CD4-positive, alpha-beta memory T cell (primary cell): ENCODE results near the gene RBM39. TPM values are rescaled to one million over a fixed set of nuclear protein-coding genes. Genes with fewer than 3 reads are reported as not detected.
A peak's percentile ranks its signal among the peaks of the same experiment; 100 is the strongest.

Experiments used
- CTCF ChIA-PET: fragments of 350-600 bp; sonication (Branson Sonifier 250); formaldehyde crosslinking; loops from one replicate; lab custom pipeline; 2021; ENCODE audit warnings: inconsistent platforms; ENCODE audit not compliant: partially characterized antibody; lab: Charles Lee
- POLR2A ChIA-PET: fragments of 350-600 bp; sonication (Branson Sonifier 250); formaldehyde crosslinking; loops from one replicate; lab custom pipeline; 2021; ENCODE audit not compliant: partially characterized antibody; lab: Charles Lee
- DNase-seq, 5 donors: peaks; one replicate each; pipeline versions ENCODE4 v3.0.0 to v3.0.0-alpha.2; 2020 to 2022; ENCODE audit warnings: mixed read lengths in 1 of 5
- H3K27ac ChIP-seq: one replicate; pipeline ENCODE4 v1.7.0; 2013; ENCODE audit warnings: low read depth, low read length
- H3K27me3 ChIP-seq: 2 replicates; pipeline ENCODE4 v1.7.0; 2013; ENCODE audit warnings: mild to moderate bottlenecking, low read length, moderate library complexity; ENCODE audit not compliant: insufficient read depth
- H3K36me3 ChIP-seq: 2 replicates; pipeline ENCODE4 v1.7.0; 2013; ENCODE audit warnings: mild to moderate bottlenecking, low read length, moderate library complexity; ENCODE audit not compliant: insufficient read depth
- H3K4me1 ChIP-seq: 2 replicates; pipeline ENCODE4 v1.7.0; 2013; ENCODE audit warnings: mild to moderate bottlenecking, low read length, moderate library complexity; ENCODE audit not compliant: insufficient read depth
- H3K4me3 ChIP-seq, 2 donors: one replicate each; pipeline ENCODE4 v1.7.0; 2013; ENCODE audit warnings: low read length in 2 of 2, mild to moderate bottlenecking in 1 of 2
- H3K9me3 ChIP-seq, 2 donors: one replicate each; pipeline ENCODE4 v1.7.0; 2013; ENCODE audit warnings: low read length in 2 of 2, control low read depth in 1 of 2; ENCODE audit not compliant: control insufficient read depth in 1 of 2
- H3K27ac Mint-ChIP-seq, 7 donors: one replicate each; pipeline ENCODE4 v1.8.0; 2020 to 2021; ENCODE audit warnings: mixed read lengths in 7 of 7, mild to moderate bottlenecking in 6 of 7, inconsistent platforms in 3 of 7, moderate library complexity in 3 of 7
- H3K27me3 Mint-ChIP-seq, 2 donors: one replicate each; pipeline ENCODE4 v1.8.0; 2020 to 2021; ENCODE audit warnings: mixed read lengths in 2 of 2
- H3K36me3 Mint-ChIP-seq, 2 donors: one replicate each; pipeline ENCODE4 v1.8.0; 2020 to 2021; ENCODE audit warnings: mixed read lengths in 2 of 2, inconsistent platforms in 1 of 2, mild to moderate bottlenecking in 1 of 2
- H3K4me1 Mint-ChIP-seq, 4 donors: one replicate each; pipeline ENCODE4 v1.8.0; 2020 to 2021; ENCODE audit warnings: mixed read lengths in 4 of 4, mild to moderate bottlenecking in 1 of 4
- H3K4me3 Mint-ChIP-seq, 8 donors: one replicate each; pipeline ENCODE4 v1.8.0; 2020 to 2021; ENCODE audit warnings: mixed read lengths in 8 of 8, mild to moderate bottlenecking in 7 of 8, moderate library complexity in 6 of 8, inconsistent platforms in 3 of 8
- H3K9me3 Mint-ChIP-seq, 8 donors: one replicate each; pipeline ENCODE4 v1.8.0; 2020 to 2021; ENCODE audit warnings: mixed read lengths in 8 of 8, mild to moderate bottlenecking in 5 of 8, inconsistent platforms in 3 of 8, moderate library complexity in 1 of 8
- intact Hi-C: fragments of 100-400 bp; cut with micrococcal nuclease; formaldehyde crosslinking; loops from one replicate; pipeline ENCODE4 v1.15.1; 2023
- polyA plus RNA-seq, 2 donors: library from polyadenylated mRNA; unstranded; fragments of 300-500 nt; fragmentation: Illumina TruSeq; gene quantifications; one replicate each; pipeline ENCODE4 v1.2.3, GENCODE V29; 2021
- total RNA-seq, 2 experiments: library from RNA; stranded (reverse); gene quantifications; one replicate each; pipeline ENCODE4 v1.2.3, GENCODE V29; 2021

Gene RBM39
- total and polyA plus RNA-seq, 4 experiments from 2014 or later = 76.7 to 665 (median 392) TPM

GRCh38 chr20:35776513-35777101, 34.5 kb upstream of the RBM39 start:
- H3K27ac ChIP-seq = no peak overlapping the region
- Mint-ChIP-seq H3K27ac (peak overlapping the region; percentile 60 to 95 (median 85)), H3K36me3 (peaks cover 9 to 54% of the 10 kb centered on the region in 2 donors), H3K4me1 (peaks cover 50 to 79% (median 65%) of the 10 kb centered on the region in 4 donors), H3K9me3 (peaks cover 0 to 2% (median 0%) of the 10 kb centered on the region in 8 donors), H3K27me3 (no peaks in the 10 kb centered on the region), H3K4me3 (peak overlapping the region in 6 of 8 donors; percentile 23 to 74 (median 52))
- no peaks in the 10 kb centered on the region for H3K9me3 ChIP-seq
- H3K36me3 ChIP-seq = peaks cover 8% of the 10 kb centered on the region
- H3K4me3 ChIP-seq = no peak overlapping the region
- ChIA-PET CTCF (interaction anchor here (1.5 kb wide), 1 partner anchor 34 kb away, joined by 4 read pairs; no protein-coding TSS in a partner anchor), POLR2A (interaction anchor here (0.8 to 20.6 kb wide), 2 partner anchors 33 to 37 kb away, joined by 4 to 1007 read pairs; partner anchors contain the start of gene RBM39)
- DNase-seq = no peak
- H3K27me3 ChIP-seq = no peaks in the 10 kb centered on the region
- peaks cover 59% of the 10 kb centered on the region for H3K4me1 ChIP-seq
- intact Hi-C loops = loop anchor here (10.0 kb wide), 1 partner anchor 52 kb away; no protein-coding TSS in a partner anchor

GRCh38 chr20:35774391-35774790, 32.3 kb upstream of the RBM39 start:
- Mint-ChIP-seq H3K27me3 (no peaks in the 10 kb centered on the region), H3K27ac (peak overlapping the region; percentile 81 to 99 (median 98)), H3K9me3 (peaks cover 0 to 4% (median 0%) of the 10 kb centered on the region in 8 donors), H3K4me1 (peaks cover 50 to 90% (median 71%) of the 10 kb centered on the region in 4 donors), H3K4me3 (peak overlapping the region; percentile 57 to 93 (median 90)), H3K36me3 (peaks cover 11 to 44% of the 10 kb centered on the region in 2 donors)
- CTCF ChIA-PET = interaction anchor here (1.4 kb wide), 1 partner anchor 32 kb away, joined by 6 read pairs; the partner anchor contains the start of gene RBM39
- Histone ChIP-seq H3K36me3 (peaks cover 4% of the 10 kb centered on the region), H3K9me3 (no peaks in the 10 kb centered on the region), H3K27me3 (no peaks in the 10 kb centered on the region), H3K4me3 (no peak overlapping the region), H3K4me1 (peaks cover 73% of the 10 kb centered on the region), H3K27ac (peak overlapping the region; percentile 94)
- intact Hi-C loops = loop anchor here (5.0 to 10.0 kb wide), 2 partner anchors 50 to 178 kb away; partner anchors contain the start of gene SCAND1
- POLR2A ChIA-PET = interaction anchor here (1.0 to 20.6 kb wide), 2 partner anchors 35 to 110 kb away, joined by 3 to 1007 read pairs; partner anchors contain the start of genes CPNE1, RBM12 and RBM39
- DNase-seq = no peak

- Mint-ChIP-seq H3K9me3 (peaks cover 0 to 4% (median 0%) of the 10 kb centered on the region in 8 donors), H3K27ac (peak overlapping the region; percentile 96 to 99 (median 98)), H3K36me3 (peaks cover 7 to 37% of the 10 kb centered on the region in 2 donors), H3K4me3 (peak overlapping the region; percentile 87 to 93 (median 90)), H3K4me1 (peaks cover 60 to 91% (median 74%) of the 10 kb centered on the region in 4 donors), H3K27me3 (no peaks in the 10 kb centered on the region)
- peak; percentile 43 to 63 (median 53) for DNase-seq
- H3K36me3 ChIP-seq = peaks cover 4% of the 10 kb centered on the region
- H3K4me3 ChIP-seq = peak overlapping the region; percentile 49 to 79
- no peaks in the 10 kb centered on the region for H3K9me3 ChIP-seq
- CTCF ChIA-PET = interaction anchor here (1.6 to 3.3 kb wide), 2 partner anchors 30 to 33 kb away, joined by 4 to 54 read pairs; partner anchors contain the start of gene RBM39
- H3K27ac ChIP-seq = peak overlapping the region; percentile 94
- peaks cover 85% of the 10 kb centered on the region for H3K4me1 ChIP-seq
- H3K27me3 ChIP-seq = no peaks in the 10 kb centered on the region
- intact Hi-C loops = loop anchor here (2.0 to 10.0 kb wide), 3 partner anchors 48 to 179 kb away; partner anchors contain the start of gene SCAND1
- POLR2A ChIA-PET = interaction anchor here (0.5 to 20.6 kb wide), 9 partner anchors 9 to 282 kb away, joined by 3 to 1007 read pairs (median 5); partner anchors contain the start of genes NFS1, RBM39, ROMO1 and SCAND1
Observed at GRCh38 chr20:35773154-35773751, 31.2 kb upstream of the RBM39 start.

- peak overlapping the region; percentile 49 to 79 for H3K4me3 ChIP-seq
- intact Hi-C loops = loop anchor here (2.0 to 10.0 kb wide), 3 partner anchors 48 to 180 kb away; partner anchors contain the start of gene SCAND1
- ChIA-PET POLR2A (interaction anchor here (0.5 to 20.6 kb wide), 20 partner anchors 8 to 318 kb away, joined by 3 to 1007 read pairs (median 4); partner anchors contain the start of genes CEP250, CPNE1, NFS1 and RBM12), CTCF (interaction anchor here (1.0 to 3.3 kb wide), 6 partner anchors 14 to 181 kb away, joined by 3 to 54 read pairs (median 4); partner anchors contain the start of genes NFS1, RBM39, ROMO1 and SCAND1)
- H3K27me3 ChIP-seq = no peaks in the 10 kb centered on the region
- H3K36me3 ChIP-seq = peaks cover 4% of the 10 kb centered on the region
- Mint-ChIP-seq H3K9me3 (peaks cover 0 to 4% (median 0%) of the 10 kb centered on the region in 8 donors), H3K36me3 (peaks cover 7 to 36% of the 10 kb centered on the region in 2 donors), H3K4me1 (peaks cover 63 to 93% (median 75%) of the 10 kb centered on the region in 4 donors), H3K4me3 (peak overlapping the region; percentile 87 to 93 (median 90)), H3K27me3 (no peaks in the 10 kb centered on the region), H3K27ac (peak overlapping the region; percentile 96 to 99 (median 98))
- no peaks in the 10 kb centered on the region for H3K9me3 ChIP-seq
- peak in 1 of 5 donors; percentile 33 for DNase-seq
- H3K4me1 ChIP-seq = peaks cover 89% of the 10 kb centered on the region
- H3K27ac ChIP-seq = peak overlapping the region; percentile 94
Observed at GRCh38 chr20:35772563-35773058, 30.6 kb upstream of the RBM39 start.

DNA sequence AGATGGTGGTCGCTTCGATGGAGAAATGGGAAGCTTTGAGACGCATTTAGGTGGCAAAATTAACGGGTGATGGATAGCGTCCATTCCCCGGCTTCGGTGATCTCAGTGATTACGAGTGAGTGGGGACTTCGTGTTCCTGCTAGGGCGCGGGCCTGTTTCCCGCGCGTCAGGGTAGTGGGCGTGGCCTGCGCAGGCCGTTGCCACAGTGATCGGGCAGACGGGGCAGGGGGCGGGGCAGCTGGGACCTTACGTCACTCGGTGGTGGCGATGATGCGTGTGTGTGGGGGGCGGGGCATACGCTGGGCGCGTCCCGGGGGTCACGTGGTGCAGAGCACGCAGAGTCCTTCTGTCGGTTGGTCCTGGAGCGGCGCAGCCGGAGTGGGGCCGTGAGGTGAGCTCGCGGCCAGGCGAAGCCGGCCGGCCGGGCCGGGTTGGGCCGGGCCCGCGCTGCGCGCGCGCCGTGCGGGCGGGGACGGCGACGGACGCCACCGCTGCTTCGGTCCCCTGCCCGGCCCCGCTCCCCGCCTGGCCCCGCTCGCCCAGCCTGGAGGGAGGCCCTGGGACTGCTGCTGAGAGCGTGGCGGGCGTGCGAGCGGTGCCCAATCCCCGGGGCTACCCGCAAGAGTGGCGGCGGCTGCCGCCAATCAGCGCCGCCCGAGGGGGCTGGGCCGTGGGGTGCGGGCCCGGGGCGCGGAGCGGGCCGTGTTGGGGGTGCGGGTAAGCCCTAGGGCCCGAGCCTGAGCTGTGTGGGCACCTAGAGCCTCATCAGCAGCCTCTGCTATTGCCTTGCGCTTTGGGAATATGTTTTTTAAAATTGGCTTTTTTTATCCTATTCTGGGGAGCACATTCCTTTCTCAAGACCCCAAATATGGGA, 29.9 kb upstream of the RBM39 start, which contains the start of gene PHF20:
Gene PHF20, plus strand, starts transcription at position 327 of the 874 bp plus-strand sequence. CDS start 29,508 bp downstream, outside the sequence.
- Mint-ChIP-seq H3K4me1 (peaks cover 57 to 93% (median 72%) of the 10 kb centered on the region in 4 donors), H3K27ac (peak within 1 kb of the TSS; percentile 96 to 100 (median 100)), H3K36me3 (peaks cover 7 to 29% of the 10 kb centered on the region in 2 donors), H3K4me3 (peak within 1 kb of the TSS; percentile 87 to 93 (median 91)), H3K27me3 (no peaks in the 10 kb centered on the region), H3K9me3 (peaks cover 0 to 4% (median 0%) of the 10 kb centered on the region in 8 donors)
- peak; percentile 99 to 100 (median 99) for DNase-seq
- H3K4me1 ChIP-seq = peaks cover 89% of the 10 kb centered on the region
- H3K27me3 ChIP-seq = no peaks in the 10 kb centered on the region
- CTCF ChIA-PET = interaction anchor here (1.0 to 3.3 kb wide), 8 partner anchors 10 to 182 kb away, joined by 3 to 54 read pairs (median 4); partner anchors contain the start of genes NFS1, RBM39, ROMO1 and SCAND1
- H3K27ac ChIP-seq = peak within 1 kb of the TSS; percentile 94
- peaks cover 4% of the 10 kb centered on the region for H3K36me3 ChIP-seq
- intact Hi-C loops = loop anchor here (1.0 to 10.0 kb wide), 4 partner anchors 30 to 180 kb away; partner anchors contain the start of genes RBM39 and SCAND1
- POLR2A ChIA-PET = interaction anchor here (0.6 to 20.6 kb wide), 25 partner anchors 8 to 1961 kb away, joined by 3 to 1007 read pairs (median 4); partner anchors contain the start of genes CEP250, CHMP4B, CPNE1 and NFS1
- H3K9me3 ChIP-seq = no peaks in the 10 kb centered on the region
- H3K4me3 ChIP-seq = peak within 1 kb of the TSS; percentile 49 to 79
